Left hindlimb (tissue), 1 donor: Measurements from ENCODE around the gene FAM221B.

ENCODE experiments used
- DNase-seq: peaks from one replicate; pipeline ENCODE4 v3.0.0-alpha.2; 2018

Gene FAM221B

GRCh38 chr9:35814841-35815543, 13.5 kb downstream of the FAM221B start, which contains the start of gene HINT2:
Gene HINT2, minus strand, starts transcription at chr9:35815042. Its CDS starts 63 bp downstream, at chr9:35814979.
- DNase-seq, result peak; percentile 95

GRCh38 chr9:35814106-35814840, 14.3 kb downstream of the FAM221B start:
- DNase-seq, result peak; percentile 77

GRCh38 chr9:35813434-35814105, 15.0 kb downstream of the FAM221B start:
- no peak for DNase-seq

GRCh38 chr9:35812025-35812602, 16.4 kb downstream of the FAM221B start, which contains the start of gene SPAG8:
Gene SPAG8, minus strand, starts transcription at chr9:35812262. Its CDS starts 115 bp downstream, at chr9:35812147.
- peak; percentile 95 for DNase-seq

- no peak for DNase-seq
Observed at GRCh38 chr9:35811381-35812024, 17.0 kb downstream of the FAM221B start.

- DNase-seq, result no peak
Observed at GRCh38 chr9:35810122-35810521, 18.4 kb downstream of the FAM221B start.

GRCh38 chr9:35808433-35808832, 20.1 kb downstream of the FAM221B start:
- DNase-seq, result no peak

- DNase-seq, result no peak
Observed at GRCh38 chr9:35806101-35806500, 22.4 kb downstream of the FAM221B start.

GRCh38 chr9:35801328-35802128, 27.0 kb downstream of the FAM221B start:
- no peak for DNase-seq

- no peak for DNase-seq
Observed at GRCh38 chr9:35800530-35800929, 28.0 kb downstream of the FAM221B start.

GRCh38 chr9:35798658-35799374, 29.7 kb downstream of the FAM221B start:
- DNase-seq, result no peak

- no peak for DNase-seq
Observed at GRCh38 chr9:35797311-35798109, 31.0 kb downstream of the FAM221B start.

GRCh38 chr9:35795695-35796094, 32.8 kb downstream of the FAM221B start:
- DNase-seq, result no peak

- no peak for DNase-seq
Observed at GRCh38 chr9:35793461-35793860, 35.1 kb downstream of the FAM221B start.

GRCh38 chr9:35792826-35793225, 35.7 kb downstream of the FAM221B start:
- no peak for DNase-seq

GRCh38 chr9:35792024-35792813, 36.3 kb downstream of the FAM221B start:
- DNase-seq, result no peak

- peak; percentile 75 for DNase-seq
Observed at GRCh38 chr9:35791297-35791921, 37.1 kb downstream of the FAM221B start, which contains the start of gene NPR2. Gene NPR2, plus strand, starts transcription at chr9:35791591. Its CDS starts 818 bp downstream, at chr9:35792409.
